GDM1 (cell line): Measurements from ENCODE around the gene IGFN1.

ENCODE experiments used
- DNase-seq: peaks from one replicate; lab custom pipeline; 2025; lab: John Stamatoyannopoulos, UW

The IGFN1 gene

GRCh38 chr1:201185527-201186128 is 5.0 kb upstream of the IGFN1 start:
- no peak for DNase-seq

GRCh38 chr1:201186192-201186591 is 4.4 kb upstream of the IGFN1 start:
- no peak for DNase-seq

GRCh38 chr1:201189085-201189484 is 1.5 kb upstream of the IGFN1 start:
- DNase-seq = no peak

DNA sequence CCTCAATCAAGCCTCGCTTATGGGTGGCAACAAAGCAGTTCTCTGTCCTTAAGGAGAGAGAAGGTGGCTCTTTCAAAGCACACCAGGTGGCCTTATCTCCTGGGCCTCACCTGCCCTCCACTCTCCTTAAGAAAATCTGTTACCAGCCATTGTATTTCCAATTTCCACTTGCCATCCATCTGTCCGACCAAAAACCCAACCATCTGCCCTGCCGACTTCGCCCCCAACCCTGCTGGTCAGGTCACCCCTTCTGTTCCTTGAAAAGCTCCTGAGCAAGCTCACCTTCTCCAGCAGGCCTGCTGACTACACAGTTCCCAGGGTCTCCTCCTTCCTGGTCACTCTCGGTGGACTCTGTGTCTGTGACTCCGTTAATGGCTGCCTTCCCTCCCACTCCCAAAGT is 619 bp upstream of the IGFN1 start:
- no peak for DNase-seq

GRCh38 chr1:201191653-201192260 is 1.1 kb downstream of the IGFN1 start:
- no peak for DNase-seq

DNA sequence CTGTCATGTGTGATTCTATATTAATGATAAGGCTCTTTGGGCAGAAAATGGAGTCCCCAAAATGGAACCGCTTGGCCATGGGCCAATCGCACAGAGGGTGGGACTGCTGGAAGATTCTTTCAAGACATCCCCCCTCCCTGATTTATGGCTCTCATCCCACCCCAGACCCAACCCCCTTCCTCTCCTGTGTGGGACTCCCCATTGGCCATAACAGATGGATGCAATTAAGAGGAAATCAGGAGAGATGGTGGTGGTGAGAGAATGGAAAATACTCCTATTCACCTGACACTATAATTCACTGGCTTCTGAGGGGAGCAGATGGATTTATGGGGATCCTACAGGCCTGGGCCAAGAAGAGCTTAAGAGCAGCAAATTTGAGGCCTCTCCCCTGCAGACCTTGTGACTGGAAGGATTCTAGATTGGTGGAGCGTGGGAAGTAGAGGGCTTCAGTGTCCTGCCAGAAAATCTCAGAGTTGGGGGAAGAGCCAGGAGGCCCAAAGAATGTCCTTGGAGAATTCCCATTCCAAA is 1.7 kb downstream of the IGFN1 start:
- DNase-seq = no peak

- no peak for DNase-seq
Measured at GRCh38 chr1:201194046-201194445, 3.4 kb downstream of the IGFN1 start.

DNA sequence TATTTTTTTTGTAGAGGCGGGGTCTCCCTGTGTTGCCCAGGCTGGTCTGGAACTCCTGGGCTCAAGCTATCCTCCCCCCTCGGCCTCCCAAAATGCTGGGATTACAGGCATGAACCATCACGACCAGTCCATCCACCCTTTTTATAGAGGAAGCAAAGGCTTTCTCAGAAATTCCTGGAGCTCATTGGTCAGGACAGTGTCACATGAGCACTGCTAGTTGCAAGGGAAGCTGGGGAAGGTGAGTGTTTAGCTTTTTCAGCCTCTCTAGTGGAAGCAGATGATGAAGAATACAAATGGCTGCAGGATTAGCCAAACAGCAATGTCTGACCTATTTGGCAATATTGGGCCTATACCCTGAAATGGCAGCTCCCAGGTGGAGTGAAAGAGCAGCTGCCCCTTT is 8.0 kb downstream of the IGFN1 start:
- no peak for DNase-seq

GRCh38 chr1:201205036-201205435 is 14.4 kb downstream of the IGFN1 start:
- no peak for DNase-seq

DNA sequence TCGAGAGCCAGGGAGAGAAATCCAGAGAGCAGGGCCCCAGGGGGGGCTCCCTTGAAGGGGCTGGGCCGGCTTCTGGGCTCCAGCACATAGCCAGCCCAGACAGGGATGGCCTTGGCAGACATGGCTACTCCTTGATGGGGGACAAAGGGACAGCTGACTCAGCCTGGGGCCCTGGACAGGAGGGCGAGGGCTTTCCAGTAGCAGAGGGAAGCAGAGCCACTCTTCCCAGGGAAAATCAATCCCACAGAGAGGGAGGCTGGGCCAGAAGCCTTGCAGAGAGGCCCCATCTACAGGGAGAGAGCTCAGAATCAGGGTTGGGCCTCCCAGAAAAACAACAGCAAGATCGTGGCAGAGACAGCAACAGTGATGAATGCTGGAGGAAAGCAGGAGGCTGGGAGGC is 15.6 kb downstream of the IGFN1 start:
- DNase-seq = no peak

GRCh38 chr1:201207046-201207445 is 16.4 kb downstream of the IGFN1 start:
- no peak for DNase-seq

- DNase-seq = no peak
Measured at GRCh38 chr1:201208236-201208635, 17.6 kb downstream of the IGFN1 start.

DNA sequence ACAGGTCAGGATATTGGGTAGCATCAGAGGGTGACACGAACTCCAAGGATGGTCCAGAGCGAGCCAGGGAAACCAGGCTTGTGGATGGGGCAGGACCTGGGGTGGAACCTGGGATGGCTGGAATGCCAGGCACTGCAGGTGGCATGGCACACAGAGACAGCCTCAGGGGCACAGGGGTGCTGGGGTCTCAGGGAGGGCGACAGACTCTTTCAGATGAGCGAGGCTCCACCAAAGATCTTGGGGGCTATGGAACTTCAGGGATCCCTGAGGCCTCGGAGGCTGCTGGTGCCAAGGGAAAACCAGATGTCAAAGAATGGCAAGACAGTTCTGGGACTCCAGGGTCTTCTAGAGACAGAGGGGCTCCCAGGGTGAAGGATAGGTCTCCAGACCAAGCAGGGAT is 21.4 kb downstream of the IGFN1 start:
- DNase-seq = no peak

DNA sequence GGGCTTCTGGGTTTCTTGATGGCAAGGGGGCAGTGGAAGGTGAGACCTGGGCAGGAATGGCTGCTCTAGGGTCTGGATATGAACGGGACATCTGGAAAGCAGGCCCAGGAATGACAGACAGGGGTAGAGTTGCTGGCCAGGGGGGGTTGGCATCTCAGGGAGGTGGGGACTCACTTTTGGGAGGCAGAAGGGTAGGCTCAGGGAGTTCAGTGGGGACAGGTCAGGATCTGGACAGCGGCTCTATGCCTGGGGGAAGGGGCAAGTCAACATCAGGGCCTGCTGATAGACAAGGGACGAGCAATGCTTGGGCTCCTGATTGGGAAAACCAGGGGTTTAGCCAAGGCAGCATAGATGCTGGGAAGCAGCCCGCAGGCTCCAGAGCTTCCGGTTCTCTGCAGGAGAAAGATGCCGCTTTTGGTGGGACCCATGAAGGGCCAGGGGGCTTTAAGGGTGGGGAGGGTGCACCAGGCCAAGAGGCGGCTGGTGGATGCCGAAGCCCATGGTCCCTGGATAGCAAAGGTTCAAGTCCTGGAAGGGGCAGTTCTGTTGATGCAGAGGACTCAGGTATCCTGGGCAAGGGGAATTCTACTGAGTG is 21.9 kb downstream of the IGFN1 start:
- DNase-seq = no peak

DNA sequence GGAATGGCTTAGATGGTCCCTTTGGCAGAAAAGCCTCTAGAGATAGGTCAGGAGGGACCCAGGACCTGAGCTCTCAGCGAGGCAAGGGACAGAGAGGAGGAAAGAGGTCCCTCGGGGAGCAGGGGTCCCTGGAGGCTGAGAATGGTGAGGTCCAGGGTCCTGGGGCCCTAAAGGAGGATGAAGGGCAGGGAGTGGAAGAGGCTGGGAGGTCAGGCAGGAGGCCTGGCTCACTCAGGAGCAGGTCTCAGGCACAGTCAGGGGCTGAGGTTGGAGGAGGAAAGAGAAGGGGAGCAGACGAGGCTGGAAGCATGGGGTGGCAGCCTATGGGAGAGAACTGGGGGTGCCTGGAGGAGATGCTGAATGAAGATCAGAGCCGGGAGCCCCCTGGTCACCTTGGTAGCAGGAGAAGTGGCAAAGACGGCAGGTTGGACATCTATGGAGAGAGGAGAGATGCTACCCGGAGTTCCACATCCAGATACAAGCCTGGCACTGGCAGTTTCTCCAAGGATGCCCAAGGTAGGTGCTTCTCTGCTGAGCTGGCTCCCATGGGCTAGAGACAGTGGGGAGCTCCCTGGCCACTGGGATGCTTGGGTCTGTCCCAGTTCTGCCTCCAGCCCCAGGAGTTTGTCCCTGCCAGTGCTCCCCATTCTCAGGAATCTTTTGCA is 22.6 kb downstream of the IGFN1 start:
- no peak for DNase-seq

- DNase-seq = no peak
Measured at GRCh38 chr1:201213926-201214325, 23.3 kb downstream of the IGFN1 start.

- DNase-seq = no peak
Measured at GRCh38 chr1:201214461-201214860, 23.8 kb downstream of the IGFN1 start.

- DNase-seq = no peak
Measured at GRCh38 chr1:201214886-201215285, 24.3 kb downstream of the IGFN1 start.

GRCh38 chr1:201215531-201216357 is 25.1 kb downstream of the IGFN1 start:
- no peak for DNase-seq

DNA sequence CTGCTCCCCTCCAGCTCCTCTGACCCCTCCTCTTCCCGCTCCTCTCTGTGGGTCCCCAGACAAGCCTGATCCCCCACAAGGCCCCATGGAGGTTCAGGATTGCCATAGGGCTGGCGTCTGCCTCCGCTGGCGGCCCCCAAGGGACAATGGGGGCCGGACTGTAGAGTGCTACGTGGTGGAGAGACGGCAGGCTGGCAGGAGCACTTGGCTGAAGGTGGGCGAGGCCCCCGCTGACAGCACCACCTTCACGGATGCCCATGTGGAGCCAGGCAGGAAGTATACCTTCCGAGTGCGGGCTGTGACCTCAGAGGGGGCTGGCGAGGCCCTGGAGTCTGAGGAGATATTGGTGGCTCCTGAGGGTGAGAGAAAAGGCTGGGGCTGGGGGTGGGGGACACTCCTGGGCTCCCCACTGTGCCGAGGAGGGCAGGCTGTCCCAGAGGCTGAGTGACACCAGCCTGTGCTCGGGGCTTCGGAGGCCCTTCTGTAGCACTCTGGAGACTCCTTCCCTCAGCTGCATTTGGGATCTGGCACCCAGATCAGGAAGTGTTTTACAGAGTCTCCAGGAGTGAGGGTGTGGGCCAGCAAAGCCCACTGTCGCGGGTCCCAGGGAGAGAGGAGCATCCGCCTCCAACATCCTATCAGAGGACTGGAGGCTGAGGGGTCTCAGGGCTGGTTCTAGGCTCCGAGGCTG is 25.9 kb downstream of the IGFN1 start:
- DNase-seq = no peak

DNA sequence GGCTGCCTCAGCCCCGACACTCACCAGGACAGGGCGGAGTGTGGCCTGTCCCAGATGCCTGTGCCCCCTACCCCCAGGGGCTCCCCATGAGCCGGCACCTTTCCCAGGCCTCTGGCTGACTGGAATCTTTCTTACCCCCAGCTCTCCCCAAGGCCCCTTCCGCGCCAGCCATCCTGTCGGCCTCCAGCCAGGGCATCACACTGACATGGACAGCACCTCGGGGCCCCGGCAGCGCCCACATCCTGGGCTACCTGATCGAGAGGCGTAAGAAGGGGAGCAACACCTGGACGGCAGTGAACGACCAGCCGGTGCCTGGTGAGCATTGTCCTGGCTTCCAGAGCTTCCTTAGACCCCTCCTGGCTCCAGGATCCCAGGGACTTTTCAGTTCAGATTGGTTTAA is 26.5 kb downstream of the IGFN1 start:
- DNase-seq = no peak

DNA sequence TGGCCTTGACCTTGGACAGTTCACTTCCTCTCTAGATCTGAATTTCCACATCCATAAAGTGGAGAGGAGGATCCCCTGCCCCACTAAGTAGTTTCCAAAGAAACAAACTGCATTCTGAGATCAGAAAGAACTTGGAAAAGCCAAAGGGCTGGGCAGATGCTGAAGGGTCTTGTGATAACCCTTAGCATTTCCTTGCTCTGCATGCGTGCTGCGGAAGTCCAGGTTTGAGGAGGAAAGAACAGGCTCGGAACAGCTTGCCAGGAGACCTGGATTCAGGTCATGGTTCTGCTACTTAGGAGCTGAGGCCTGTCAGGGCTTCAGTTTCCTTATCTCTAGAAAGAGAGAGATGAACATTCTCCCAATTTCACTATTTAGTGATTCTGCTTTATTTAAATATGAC is 27.2 kb downstream of the IGFN1 start:
- no peak for DNase-seq
